Endothelial cell (in vitro differentiated cells): ENCODE data around the gene MED10. TPM values are rescaled to one million over a fixed set of nuclear protein-coding genes. Genes with fewer than 3 reads are reported as not detected.

Experiments used
- DNase-seq: peaks from one replicate; pipeline ENCODE4 v3.0.0; 2021; ENCODE audit warnings: low spot score
- H3K27ac Mint-ChIP-seq: one replicate; pipeline ENCODE4 v1.8.0; 2021; ENCODE audit warnings: mixed read lengths, inconsistent platforms; ENCODE audit not compliant: unreplicated experiment
- H3K27me3 Mint-ChIP-seq: one replicate; pipeline ENCODE4 v1.8.0; 2021; ENCODE audit warnings: mild to moderate bottlenecking, moderate library complexity, mixed read lengths, inconsistent platforms; ENCODE audit not compliant: unreplicated experiment
- H3K36me3 Mint-ChIP-seq: one replicate; pipeline ENCODE4 v1.8.0; 2021; ENCODE audit warnings: mild to moderate bottlenecking, low read depth, mixed read lengths, inconsistent platforms; ENCODE audit not compliant: unreplicated experiment
- H3K4me1 Mint-ChIP-seq: one replicate; pipeline ENCODE4 v1.8.0; 2021; ENCODE audit warnings: mild to moderate bottlenecking, mixed read lengths, inconsistent platforms; ENCODE audit not compliant: unreplicated experiment
- H3K4me3 Mint-ChIP-seq: one replicate; pipeline ENCODE4 v1.8.0; 2021; ENCODE audit warnings: mild to moderate bottlenecking, mixed read lengths, inconsistent platforms; ENCODE audit not compliant: unreplicated experiment
- H3K9me3 Mint-ChIP-seq: one replicate; pipeline ENCODE4 v1.8.0; 2021; ENCODE audit warnings: mixed read lengths, inconsistent platforms; ENCODE audit not compliant: unreplicated experiment
- CTCF ChIP-seq: fragments of 200-600 bp; sonication (generic); IDR thresholded peaks from one replicate; pipeline ENCODE4 v1.5.0; 2021; ENCODE audit warnings: antibody characterized with exemption; ENCODE audit not compliant: unreplicated experiment
- total RNA-seq: library from RNA; stranded (reverse); fragmentation: NEBNext Ultra II Directional; extraction: Animal tissue kit (Norgen Biotek cat#: 25700); gene quantifications from one replicate; pipeline ENCODE4 v1.2.1, GENCODE V29; 2021; ENCODE audit not compliant: unreplicated experiment

The MED10 gene
- total RNA-seq, 1 donor from 2014 or later, result 53.0 TPM

DNA sequence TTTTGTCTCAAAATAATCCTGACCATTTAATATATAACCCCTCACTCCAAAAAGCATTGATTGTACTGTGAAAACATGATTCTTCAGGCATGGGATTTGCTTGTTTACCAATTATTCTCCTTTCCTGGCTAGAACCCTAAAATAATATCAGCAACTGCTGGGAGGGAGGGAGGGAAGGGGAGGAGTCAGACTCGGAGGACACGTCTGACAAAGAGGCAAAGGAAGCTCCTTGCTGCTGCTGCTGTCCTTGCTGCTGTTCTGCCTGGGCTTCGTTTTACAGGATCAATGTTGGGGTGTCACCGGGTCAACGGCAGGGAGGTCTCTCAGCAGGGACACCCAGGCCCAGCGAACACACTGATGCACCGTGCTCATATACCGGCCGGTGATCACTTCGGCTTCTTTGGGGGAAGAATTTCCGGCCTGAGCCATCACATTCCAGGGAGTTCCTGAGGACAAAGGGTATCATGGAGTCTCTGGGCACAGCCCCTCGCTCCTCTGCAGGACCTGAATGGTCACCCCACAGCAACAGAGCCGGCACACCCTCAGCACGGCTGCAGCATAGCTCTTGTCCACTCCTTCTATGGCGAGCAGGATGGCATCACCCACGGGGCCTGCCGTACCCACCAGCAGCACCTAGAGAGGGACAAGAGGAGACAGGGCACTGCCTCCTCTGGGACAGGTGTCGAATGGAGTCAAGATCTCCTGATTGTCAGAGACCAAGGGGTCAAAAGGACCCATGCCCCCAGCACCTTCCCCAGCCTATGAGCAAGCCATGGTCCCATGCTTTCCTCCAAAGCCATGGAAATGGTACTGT is 27.9 kb downstream of the MED10 start:
- H3K4me1 Mint-ChIP-seq, result peaks cover 28% of the 10 kb centered on the region
- TF ChIP-seq CTCF, result no peak
- H3K27ac Mint-ChIP-seq, result no peak overlapping the region
- H3K4me3 Mint-ChIP-seq, result no peak overlapping the region
- DNase-seq, result no peak
- no peaks in the 10 kb centered on the region for H3K9me3 Mint-ChIP-seq
- peaks cover 2% of the 10 kb centered on the region for H3K27me3 Mint-ChIP-seq
- peaks cover 11% of the 10 kb centered on the region for H3K36me3 Mint-ChIP-seq

GRCh38 chr5:6349387-6349786 is 29.0 kb downstream of the MED10 start:
- no peak for DNase-seq
- H3K36me3 Mint-ChIP-seq, result peaks cover 11% of the 10 kb centered on the region
- no peaks in the 10 kb centered on the region for H3K9me3 Mint-ChIP-seq
- TF ChIP-seq CTCF, result no peak
- no peak overlapping the region for H3K4me3 Mint-ChIP-seq
- H3K27me3 Mint-ChIP-seq, result peaks cover 2% of the 10 kb centered on the region
- no peak overlapping the region for H3K27ac Mint-ChIP-seq
- peaks cover 28% of the 10 kb centered on the region for H3K4me1 Mint-ChIP-seq

DNA sequence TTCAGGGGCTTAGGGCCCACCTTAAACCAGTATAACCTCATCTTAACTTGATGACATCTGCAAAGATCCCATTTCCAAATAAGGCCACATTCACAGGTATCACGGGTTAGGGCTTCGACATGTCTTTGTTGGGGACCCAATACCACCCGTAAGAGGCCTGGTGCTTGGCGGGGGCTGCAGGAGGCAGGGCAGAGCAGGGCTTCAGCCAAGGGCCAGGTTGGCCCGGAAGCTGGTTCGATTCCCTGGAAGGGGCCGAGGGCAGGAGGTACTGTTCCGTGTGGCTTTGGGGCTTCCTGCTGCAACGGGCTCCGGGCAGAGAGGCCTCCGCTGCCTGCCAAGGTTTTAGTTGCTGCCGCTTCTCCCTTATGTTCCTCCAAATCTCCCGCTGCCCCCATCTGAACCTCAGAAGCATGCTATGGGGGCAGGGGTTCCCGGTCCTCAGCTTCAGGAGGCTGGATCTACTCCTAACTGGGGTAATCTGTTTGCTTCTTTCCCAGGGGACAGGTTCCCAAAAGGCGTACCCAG is 29.8 kb downstream of the MED10 start:
- Mint-ChIP-seq H3K36me3 (peaks cover 8% of the 10 kb centered on the region), H3K27ac (no peak overlapping the region), H3K9me3 (no peaks in the 10 kb centered on the region)

DNA sequence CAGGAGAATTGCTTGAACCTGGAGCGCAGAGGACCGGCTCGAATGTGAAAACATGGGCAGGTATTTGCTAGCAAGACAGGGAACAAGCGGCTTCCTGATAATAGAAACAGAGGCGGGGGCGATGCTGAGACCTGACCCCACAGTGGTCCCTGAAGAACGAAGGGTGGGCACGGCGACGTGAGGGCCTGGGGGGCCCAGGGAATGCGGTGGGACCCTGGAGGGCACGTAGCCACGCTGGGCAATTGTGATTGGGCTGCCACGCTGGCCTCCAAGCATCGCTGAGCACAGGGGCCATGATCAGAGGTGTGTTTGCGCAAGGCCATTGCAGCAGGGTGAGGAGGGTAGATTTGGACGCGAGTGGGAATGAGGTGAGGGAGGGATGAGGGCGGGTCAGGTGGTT is 30.7 kb downstream of the MED10 start:
- H3K4me3 Mint-ChIP-seq, result no peak overlapping the region
- no peak for TF ChIP-seq CTCF
- H3K9me3 Mint-ChIP-seq, result no peaks in the 10 kb centered on the region
- H3K36me3 Mint-ChIP-seq, result peaks cover 2% of the 10 kb centered on the region
- no peak for DNase-seq
- peaks cover 18% of the 10 kb centered on the region for H3K4me1 Mint-ChIP-seq
- H3K27ac Mint-ChIP-seq, result no peak overlapping the region
- H3K27me3 Mint-ChIP-seq, result peaks cover 2% of the 10 kb centered on the region

More for the DNA sequence above, 29.8 kb downstream of the MED10 start:
- peaks cover 2% of the 10 kb centered on the region for H3K27me3 Mint-ChIP-seq
- TF ChIP-seq CTCF, result no peak
- no peak for DNase-seq
- H3K4me3 Mint-ChIP-seq, result no peak overlapping the region
- H3K4me1 Mint-ChIP-seq, result peaks cover 25% of the 10 kb centered on the region

GRCh38 chr5:6347165-6347564 is 31.2 kb downstream of the MED10 start:
- Mint-ChIP-seq H3K4me1 (peaks cover 12% of the 10 kb centered on the region), H3K9me3 (no peaks in the 10 kb centered on the region), H3K36me3 (no peaks in the 10 kb centered on the region), H3K27ac (no peak overlapping the region), H3K27me3 (peaks cover 2% of the 10 kb centered on the region), H3K4me3 (no peak overlapping the region)
- DNase-seq, result no peak
- TF ChIP-seq CTCF, result no peak
